GM18951 (cell line): ENCODE data around the gene MTURN.

ENCODE experiments used
- POLR2A ChIP-seq: IDR thresholded peaks from 4 replicates; pipeline ENCODE4 v1.6.1; 2011; ENCODE audit warnings: mild to moderate bottlenecking; ENCODE audit not compliant: insufficient read length, insufficient read depth; ENCODE audit errors: extremely low read depth
- in situ Hi-C: fragments of 300-500 bp; cut with MboI; formaldehyde crosslinking; loops from one replicate; pipeline ENCODE4 v1.12.0; 2022; ENCODE audit warnings: low sequenced_read_pairs, mixed read lengths, inconsistent platforms; ENCODE audit not compliant: unreplicated experiment

The MTURN gene

GRCh38 chr7:30170476-30171205 is 35.9 kb downstream of the MTURN start:
- no peak for TF ChIP-seq POLR2A
- in situ Hi-C loops, result no loop called here

- no peak for TF ChIP-seq POLR2A
- in situ Hi-C loops, result no loop called here
Observed at GRCh38 chr7:30171766-30172447, 37.1 kb downstream of the MTURN start.

- no peak for TF ChIP-seq POLR2A
- in situ Hi-C loops, result no loop called here
Observed at GRCh38 chr7:30172451-30172850, 37.7 kb downstream of the MTURN start.

GRCh38 chr7:30173058-30173897 is 38.5 kb downstream of the MTURN start:
- TF ChIP-seq POLR2A, result no peak
- in situ Hi-C loops, result no loop called here

- in situ Hi-C loops, result no loop called here
- TF ChIP-seq POLR2A, result no peak
Observed at GRCh38 chr7:30175180-30175579, 40.4 kb downstream of the MTURN start.

- in situ Hi-C loops, result no loop called here
- TF ChIP-seq POLR2A, result no peak
Observed at GRCh38 chr7:30175636-30176147, 40.9 kb downstream of the MTURN start.

- TF ChIP-seq POLR2A, result no peak
- in situ Hi-C loops, result no loop called here
Observed at GRCh38 chr7:30176463-30177109, 41.8 kb downstream of the MTURN start.

GRCh38 chr7:30177186-30177585 is 42.4 kb downstream of the MTURN start:
- in situ Hi-C loops, result no loop called here
- no peak for TF ChIP-seq POLR2A

- no peak for TF ChIP-seq POLR2A
- in situ Hi-C loops, result no loop called here
Observed at GRCh38 chr7:30177965-30178364, 43.2 kb downstream of the MTURN start.

GRCh38 chr7:30178748-30179436 is 44.1 kb downstream of the MTURN start:
- in situ Hi-C loops, result no loop called here
- TF ChIP-seq POLR2A, result no peak

- in situ Hi-C loops, result no loop called here
- no peak for TF ChIP-seq POLR2A
Observed at GRCh38 chr7:30180718-30181117, 45.9 kb downstream of the MTURN start.

GRCh38 chr7:30181211-30181610 is 46.4 kb downstream of the MTURN start:
- in situ Hi-C loops, result no loop called here
- TF ChIP-seq POLR2A, result no peak

GRCh38 chr7:30181736-30182522 is 47.1 kb downstream of the MTURN start:
- in situ Hi-C loops, result no loop called here
- TF ChIP-seq POLR2A, result no peak
